Spleen (tissue), 7 donors: ENCODE measurements around the gene MOG.

ENCODE experiments used
- POLR2A ChIP-seq, 3 donors: fragments of 450-650 bp; IDR thresholded peaks; one replicate each; pipeline ENCODE4 v1.5.1; 2017; ENCODE audit warnings: antibody characterized with exemption in 3 of 3, mild to moderate bottlenecking in 1 of 3
- POLR2AphosphoS5 ChIP-seq, 3 donors: sonication (generic); formaldehyde crosslinking; IDR thresholded peaks; one replicate each; pipeline ENCODE4 v1.5.1; 2017; ENCODE audit warnings: antibody characterized with exemption in 3 of 3
- TF ChIP-seq, protein P1 (sequence below), 11 experiments: fragments of 200-600 bp in 7 of 11; fragments of 450-650 bp in 4 of 11; sonication (generic) in 4 of 11; IDR thresholded peaks in 8 of 11; conservative IDR thresholded peaks in 3 of 11; 1 replicate in 7 of 11; 2 replicates in 4 of 11; pipeline versions ENCODE4 v1.4.0 to v1.8.0; 2016 to 2021; ENCODE audit warnings: antibody characterized with exemption in 11 of 11, inconsistent platforms in 4 of 11, mild to moderate bottlenecking in 1 of 11
- donor health status: DM: no; HTN: no; CAD: no; lungs with moderate emphysema.
- donor health status: DM: no; HTN: no; CAD: no.
- donor health status: DM: no; HTN: no; CAD: no.

DNA sequence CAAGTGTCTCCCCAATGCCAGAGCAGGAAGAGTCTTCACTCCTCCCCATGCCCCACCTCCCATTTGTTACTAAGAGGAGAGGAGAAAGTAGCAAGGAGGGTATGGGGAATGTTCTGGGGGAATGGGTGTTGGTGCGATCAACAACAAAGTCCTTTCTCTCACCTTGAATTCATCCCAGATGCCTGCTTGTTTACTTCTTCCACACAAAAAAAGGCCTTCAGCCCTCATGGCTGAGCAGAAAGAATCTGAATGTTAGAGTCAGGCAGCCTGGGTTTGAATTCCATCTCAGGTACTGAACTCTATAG, 9.9 kb downstream of the MOG start:
- TF ChIP-seq, protein P1, sequence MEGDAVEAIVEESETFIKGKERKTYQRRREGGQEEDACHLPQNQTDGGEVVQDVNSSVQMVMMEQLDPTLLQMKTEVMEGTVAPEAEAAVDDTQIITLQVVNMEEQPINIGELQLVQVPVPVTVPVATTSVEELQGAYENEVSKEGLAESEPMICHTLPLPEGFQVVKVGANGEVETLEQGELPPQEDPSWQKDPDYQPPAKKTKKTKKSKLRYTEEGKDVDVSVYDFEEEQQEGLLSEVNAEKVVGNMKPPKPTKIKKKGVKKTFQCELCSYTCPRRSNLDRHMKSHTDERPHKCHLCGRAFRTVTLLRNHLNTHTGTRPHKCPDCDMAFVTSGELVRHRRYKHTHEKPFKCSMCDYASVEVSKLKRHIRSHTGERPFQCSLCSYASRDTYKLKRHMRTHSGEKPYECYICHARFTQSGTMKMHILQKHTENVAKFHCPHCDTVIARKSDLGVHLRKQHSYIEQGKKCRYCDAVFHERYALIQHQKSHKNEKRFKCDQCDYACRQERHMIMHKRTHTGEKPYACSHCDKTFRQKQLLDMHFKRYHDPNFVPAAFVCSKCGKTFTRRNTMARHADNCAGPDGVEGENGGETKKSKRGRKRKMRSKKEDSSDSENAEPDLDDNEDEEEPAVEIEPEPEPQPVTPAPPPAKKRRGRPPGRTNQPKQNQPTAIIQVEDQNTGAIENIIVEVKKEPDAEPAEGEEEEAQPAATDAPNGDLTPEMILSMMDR (IDR thresholded peaks at IDR 0.05 in 8 of 11, conservative IDR thresholded peaks at IDR 0.05 in 3 of 11): no peak
- TF ChIP-seq POLR2AphosphoS5 (IDR thresholded peaks at IDR 0.05): no peak
- no peak for TF ChIP-seq POLR2A (IDR thresholded peaks at IDR 0.05)
